ENCODE data around the gene KNCN. TPM values are rescaled to one million over a fixed set of nuclear protein-coding genes. Genes with fewer than 3 reads are reported as not detected.

KNCN gene
- total and polyA plus RNA-seq, 10 of the 15 experiments (the other 5 are each of a cell fraction or from before 2014, with no cell fraction given) = not detected

DNA sequence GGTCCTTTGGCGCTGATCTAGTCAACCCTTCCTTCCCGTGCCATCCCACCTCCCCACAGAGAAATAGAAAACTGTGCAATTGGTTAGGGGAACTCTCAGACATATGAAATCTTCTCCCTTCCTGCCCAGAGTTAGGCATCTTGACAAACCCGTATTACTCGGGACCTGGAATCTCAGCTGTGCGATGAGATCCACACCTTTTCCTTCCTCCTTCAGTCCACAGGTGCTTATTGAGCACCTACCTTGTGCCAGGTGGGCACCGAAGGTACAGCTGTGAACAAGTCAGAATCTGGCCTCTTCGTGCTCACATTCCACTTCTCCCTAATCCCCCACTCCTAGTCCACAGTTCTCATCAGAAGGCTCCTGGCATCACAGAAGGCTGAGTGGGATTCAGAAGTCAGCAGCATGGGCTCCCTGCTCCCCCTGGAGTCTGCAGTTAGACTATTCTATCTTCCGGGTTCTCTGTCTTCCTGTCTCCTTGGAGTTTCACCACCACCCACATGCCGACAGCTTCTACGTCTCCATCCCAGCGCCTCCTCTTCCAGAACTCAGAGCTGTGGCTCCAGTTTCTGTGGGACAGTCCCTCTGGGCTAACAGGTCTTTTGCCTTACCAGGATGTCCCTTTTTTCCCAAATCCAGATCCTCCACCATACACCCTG is 23.0 kb downstream of the KNCN start:
- in situ Hi-C loops (cut with MboI) (loop anchor here (5.0 kb wide), 2 partner anchors 51 to 81 kb away; no protein-coding TSS in a partner anchor), intact Hi-C loops (cut with micrococcal nuclease; ENCODE audit: unreplicated experiment) (loop anchor here (1.0 kb wide), 3 partner anchors 51 to 122 kb away; no protein-coding TSS in a partner anchor)
- no TSS peak for BruUV-seq (replicated peaks)
- Histone ChIP-seq H3K27me3 (replicated peaks in 1 of 2; ENCODE audit: control insufficient read depth in 2 of 2, insufficient read depth in 2 of 2, low read length in 1 of 2) (peaks cover 3% of the 10 kb centered on the region in 2 experiments; a peak in 2 of 4 replicates), H3K36me3 (ENCODE audit: control insufficient read depth in 2 of 2, insufficient read depth in 2 of 2, low read length in 1 of 2) (no peaks in the 10 kb centered on the region), H4K20me1 (ENCODE audit: control insufficient read depth, insufficient read depth) (no peaks in the 10 kb centered on the region), H3K9me3 (replicated peaks; ENCODE audit: control insufficient read depth, insufficient read depth, low read length) (no peaks in the 10 kb centered on the region), H3K4me3 (no peak overlapping the region), H3K4me1 (ENCODE audit: control insufficient read depth, insufficient read depth, low read length) (no peaks in the 10 kb centered on the region), H3K27ac (ENCODE audit: control insufficient read depth, insufficient read depth) (no peak overlapping the region), H3K4me2 (ENCODE audit: control insufficient read depth, insufficient read depth) (no peak overlapping the region), H3K79me2 (ENCODE audit: control insufficient read depth, insufficient read depth, low read length) (no peaks in the 10 kb centered on the region), H2AFZ (ENCODE audit: control insufficient read depth, low read depth, low read length) (no peak overlapping the region), H3K9ac (ENCODE audit: control insufficient read depth, insufficient read depth, low read length) (no peak overlapping the region)
- ChIA-PET CTCF (interaction anchor here (0.7 to 6.9 kb wide), 16 partner anchors 10 to 195 kb away, joined by 3 to 93 read pairs (median 5); no protein-coding TSS in a partner anchor), SMC1A (ENCODE audit: uncharacterized antibody, unreplicated experiment) (interaction anchor here (0.7 to 4.2 kb wide), 9 partner anchors 11 to 94 kb away, joined by 3 to 18 read pairs (median 6); no protein-coding TSS in a partner anchor), RAD21 (ENCODE audit: unreplicated experiment) (interaction anchor here (0.9 to 5.3 kb wide), 5 partner anchors 20 to 51 kb away, joined by 3 to 29 read pairs (median 8); no protein-coding TSS in a partner anchor), POLR2A (interaction anchor here (0.5 kb wide), 1 partner anchor 1776 kb away, joined by 4 read pairs; no protein-coding TSS in a partner anchor)
- DNase-seq (ENCODE audit: low read depth, low spot score) (no peak), FAIRE-seq (no peak), ATAC-seq (no peak)
- TF ChIP-seq, protein P1, sequence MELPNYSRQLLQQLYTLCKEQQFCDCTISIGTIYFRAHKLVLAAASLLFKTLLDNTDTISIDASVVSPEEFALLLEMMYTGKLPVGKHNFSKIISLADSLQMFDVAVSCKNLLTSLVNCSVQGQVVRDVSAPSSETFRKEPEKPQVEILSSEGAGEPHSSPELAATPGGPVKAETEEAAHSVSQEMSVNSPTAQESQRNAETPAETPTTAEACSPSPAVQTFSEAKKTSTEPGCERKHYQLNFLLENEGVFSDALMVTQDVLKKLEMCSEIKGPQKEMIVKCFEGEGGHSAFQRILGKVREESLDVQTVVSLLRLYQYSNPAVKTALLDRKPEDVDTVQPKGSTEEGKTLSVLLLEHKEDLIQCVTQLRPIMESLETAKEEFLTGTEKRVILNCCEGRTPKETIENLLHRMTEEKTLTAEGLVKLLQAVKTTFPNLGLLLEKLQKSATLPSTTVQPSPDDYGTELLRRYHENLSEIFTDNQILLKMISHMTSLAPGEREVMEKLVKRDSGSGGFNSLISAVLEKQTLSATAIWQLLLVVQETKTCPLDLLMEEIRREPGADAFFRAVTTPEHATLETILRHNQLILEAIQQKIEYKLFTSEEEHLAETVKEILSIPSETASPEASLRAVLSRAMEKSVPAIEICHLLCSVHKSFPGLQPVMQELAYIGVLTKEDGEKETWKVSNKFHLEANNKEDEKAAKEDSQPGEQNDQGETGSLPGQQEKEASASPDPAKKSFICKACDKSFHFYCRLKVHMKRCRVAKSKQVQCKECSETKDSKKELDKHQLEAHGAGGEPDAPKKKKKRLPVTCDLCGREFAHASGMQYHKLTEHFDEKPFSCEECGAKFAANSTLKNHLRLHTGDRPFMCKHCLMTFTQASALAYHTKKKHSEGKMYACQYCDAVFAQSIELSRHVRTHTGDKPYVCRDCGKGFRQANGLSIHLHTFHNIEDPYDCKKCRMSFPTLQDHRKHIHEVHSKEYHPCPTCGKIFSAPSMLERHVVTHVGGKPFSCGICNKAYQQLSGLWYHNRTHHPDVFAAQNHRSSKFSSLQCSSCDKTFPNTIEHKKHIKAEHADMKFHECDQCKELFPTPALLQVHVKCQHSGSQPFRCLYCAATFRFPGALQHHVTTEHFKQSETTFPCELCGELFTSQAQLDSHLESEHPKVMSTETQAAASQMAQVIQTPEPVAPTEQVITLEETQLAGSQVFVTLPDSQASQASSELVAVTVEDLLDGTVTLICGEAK (IDR thresholded peaks at IDR 0.05; ENCODE audit: borderline replicate concordance) = no peak
- TF ChIP-seq IKZF1 (conservative IDR thresholded peaks at IDR 0.05) (no peak), TARDBP (IDR thresholded peaks at IDR 0.05; ENCODE audit: borderline replicate concordance) (no peak), LARP7 (IDR thresholded peaks at IDR 0.05) (no peak), GABPA (IDR thresholded peaks at IDR 0.05; ENCODE audit: low read depth) (no peak), WRNIP1 (IDR thresholded peaks at IDR 0.05; ENCODE audit: borderline replicate concordance, low read depth, low read length) (no peak)
- TF ChIP-seq, protein P2, sequence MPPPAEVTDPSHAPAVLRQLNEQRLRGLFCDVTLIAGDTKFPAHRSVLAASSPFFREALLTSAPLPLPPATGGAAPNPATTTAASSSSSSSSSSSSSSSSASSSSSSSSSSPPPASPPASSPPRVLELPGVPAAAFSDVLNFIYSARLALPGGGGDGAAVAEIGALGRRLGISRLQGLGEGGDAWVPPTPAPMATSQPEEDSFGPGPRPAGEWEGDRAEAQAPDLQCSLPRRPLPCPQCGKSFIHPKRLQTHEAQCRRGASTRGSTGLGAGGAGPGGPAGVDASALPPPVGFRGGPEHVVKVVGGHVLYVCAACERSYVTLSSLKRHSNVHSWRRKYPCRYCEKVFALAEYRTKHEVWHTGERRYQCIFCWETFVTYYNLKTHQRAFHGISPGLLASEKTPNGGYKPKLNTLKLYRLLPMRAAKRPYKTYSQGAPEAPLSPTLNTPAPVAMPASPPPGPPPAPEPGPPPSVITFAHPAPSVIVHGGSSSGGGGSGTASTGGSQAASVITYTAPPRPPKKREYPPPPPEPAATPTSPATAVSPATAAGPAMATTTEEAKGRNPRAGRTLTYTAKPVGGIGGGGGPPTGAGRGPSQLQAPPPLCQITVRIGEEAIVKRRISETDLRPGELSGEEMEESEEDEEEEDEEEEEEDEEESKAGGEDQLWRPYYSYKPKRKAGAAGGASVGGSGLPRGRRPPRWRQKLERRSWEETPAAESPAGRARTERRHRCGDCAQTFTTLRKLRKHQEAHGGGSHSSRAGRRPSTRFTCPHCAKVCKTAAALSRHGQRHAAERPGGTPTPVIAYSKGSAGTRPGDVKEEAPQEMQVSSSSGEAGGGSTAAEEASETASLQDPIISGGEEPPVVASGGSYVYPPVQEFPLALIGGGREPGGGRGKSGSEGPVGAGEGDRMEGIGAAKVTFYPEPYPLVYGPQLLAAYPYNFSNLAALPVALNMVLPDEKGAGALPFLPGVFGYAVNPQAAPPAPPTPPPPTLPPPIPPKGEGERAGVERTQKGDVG (CRISPR knock-in tag; IDR thresholded peaks at IDR 0.05) = no peak
- WGBS (ENCODE audit: insufficient coverage, insufficient replicate concordance, low lambda C conversion rate, missing lambda C conversion rate) = 35% methylated on average over 11 of the region's 11 CpGs
